Type B pancreatic cell (in vitro differentiated cells): ENCODE measurements around the gene LACC1. TPM values are rescaled to one million over a fixed set of nuclear protein-coding genes. Genes with fewer than 3 reads are reported as not detected.

Source experiments
- DNase-seq: peaks from one replicate; pipeline ENCODE4 v3.0.0; 2021; ENCODE audit warnings: mixed read lengths; ENCODE audit not compliant: unreplicated experiment; ENCODE audit errors: extremely low spot score
- H3K27ac Mint-ChIP-seq: 2 replicates; pipeline ENCODE4 v1.8.0; 2021; ENCODE audit warnings: mild to moderate bottlenecking, mixed read lengths
- H3K27me3 Mint-ChIP-seq: 2 replicates; pipeline ENCODE4 v1.8.0; 2021; ENCODE audit warnings: mixed read lengths
- H3K36me3 Mint-ChIP-seq: 2 replicates; pipeline ENCODE4 v1.8.0; 2021; ENCODE audit warnings: mixed read lengths
- H3K4me1 Mint-ChIP-seq: one replicate; pipeline ENCODE4 v1.8.0; 2021; ENCODE audit warnings: mixed read lengths; ENCODE audit not compliant: unreplicated experiment
- H3K4me3 Mint-ChIP-seq: 2 replicates; pipeline ENCODE4 v1.8.0; 2021; ENCODE audit warnings: mild to moderate bottlenecking, mixed read lengths
- H3K9me3 Mint-ChIP-seq: 2 replicates; pipeline ENCODE4 v1.8.0; 2021; ENCODE audit warnings: mixed read lengths
- CTCF ChIP-seq: fragments of 200-600 bp; sonication (generic); conservative IDR thresholded peaks from 2 replicates; pipeline ENCODE4 v1.5.0; 2021; ENCODE audit warnings: antibody characterized with exemption, mild to moderate bottlenecking
- long read RNA-seq: library from polyadenylated mRNA; unstranded; transcript quantifications from one replicate; pipeline ENCODE4 v2.0.0, GENCODE V29; 2020
- total RNA-seq: library from RNA; stranded (reverse); gene quantifications from 2 replicates; pipeline ENCODE4 v1.2.1, GENCODE V29; 2021; ENCODE audit warnings: low replicate concordance

LACC1 gene
- 4.4 and 11.8 TPM in 2 replicates for total RNA-seq
- long read RNA-seq, full-length matches to known transcripts: 37 of 82 reads
- long read RNA-seq, partial matches to known transcripts: 3 of 82 reads
- long read RNA-seq, other reads (novel, unspliced or antisense): 42 of 82 reads

- H3K27ac Mint-ChIP-seq: peak within 1 kb of the TSS; percentile 82
Measured at GRCh38 chr13:43879755-43880181, at the start of gene LACC1. Gene LACC1, plus strand, starts transcription at chr13:43879904. Its CDS starts 1,082 bp downstream, at chr13:43880986.

GRCh38 chr13:43830497-43830881, 49.2 kb upstream of the LACC1 start:
- no peak for TF ChIP-seq CTCF
- Mint-ChIP-seq H3K4me3 (no peak overlapping the region), H3K36me3 (no peaks in the 10 kb centered on the region), H3K27ac (peak overlapping the region; percentile 17), H3K9me3 (no peaks in the 10 kb centered on the region), H3K27me3 (no peaks in the 10 kb centered on the region), H3K4me1 (no peaks in the 10 kb centered on the region)
- no peak for DNase-seq

More at GRCh38 chr13:43879755-43880181, at the start of gene LACC1:
- Mint-ChIP-seq H3K27me3 (peaks cover 22% of the 10 kb centered on the region), H3K4me3 (peak within 1 kb of the TSS; percentile 94), H3K36me3 (no peaks in the 10 kb centered on the region), H3K4me1 (peaks cover 12% of the 10 kb centered on the region), H3K9me3 (no peaks in the 10 kb centered on the region)
- no peak for DNase-seq
- TF ChIP-seq CTCF: no peak

GRCh38 chr13:43831088-43831487, 48.6 kb upstream of the LACC1 start:
- Mint-ChIP-seq H3K9me3 (no peaks in the 10 kb centered on the region), H3K27me3 (no peaks in the 10 kb centered on the region), H3K36me3 (no peaks in the 10 kb centered on the region), H3K27ac (no peak overlapping the region), H3K4me1 (no peaks in the 10 kb centered on the region), H3K4me3 (no peak overlapping the region)
- no peak for DNase-seq
- TF ChIP-seq CTCF: no peak

GRCh38 chr13:43835701-43836100, 44.0 kb upstream of the LACC1 start:
- TF ChIP-seq CTCF: no peak
- Mint-ChIP-seq H3K27ac (no peak overlapping the region), H3K4me1 (no peaks in the 10 kb centered on the region), H3K4me3 (no peak overlapping the region), H3K27me3 (no peaks in the 10 kb centered on the region), H3K36me3 (no peaks in the 10 kb centered on the region), H3K9me3 (no peaks in the 10 kb centered on the region)
- no peak for DNase-seq

- no peak for TF ChIP-seq CTCF
- H3K9me3 Mint-ChIP-seq: no peaks in the 10 kb centered on the region
- no peaks in the 10 kb centered on the region for H3K27me3 Mint-ChIP-seq
- H3K4me1 Mint-ChIP-seq: no peaks in the 10 kb centered on the region
- no peaks in the 10 kb centered on the region for H3K36me3 Mint-ChIP-seq
- H3K27ac Mint-ChIP-seq: no peak overlapping the region
- DNase-seq: no peak
- H3K4me3 Mint-ChIP-seq: no peak overlapping the region
Measured at GRCh38 chr13:43838909-43839308, 40.8 kb upstream of the LACC1 start.
